HepG2 (cell line): Measurements from ENCODE around the gene GGA3. TPM values are rescaled to one million over a fixed set of nuclear protein-coding genes. Genes with fewer than 3 reads are reported as not detected.
A peak's percentile ranks its signal among the peaks of the same experiment; 100 is the strongest.

ENCODE experiments used
- ATAC-seq: fragments of 200-7000 bp; cut with Tn5 transposase; 3 replicates; pipeline ENCODE4 v1.9.1; 2020; ENCODE audit warnings: mild to moderate bottlenecking, moderate library complexity
- BruUV-seq: library from RNA; stranded (reverse); fragments of 400-500 nt; replicated peaks from 2 replicates; lab custom pipeline; 2021; lab: Mats Ljungman, UMichigan
- CTCF ChIA-PET: fragments of 300-600 bp; formaldehyde crosslinking; extraction: SDS; loops from one replicate; lab custom pipeline; 2021; ENCODE audit warnings: low total read pairs, inconsistent platforms, low intra/inter-chr PET ratio; lab: Yijun Ruan, JAX
- POLR2A ChIA-PET: fragments of 350-600 bp; sonication (Branson Sonifier 250); formaldehyde crosslinking; loops from one replicate; lab custom pipeline; 2020; ENCODE audit warnings: antibody characterized with exemption, inconsistent platforms; lab: Yijun Ruan, JAX
- DNase-seq: peaks from one replicate; pipeline ENCODE4 v3.0.0-alpha.2; 2015; ENCODE audit warnings: low spot score
- FAIRE-seq: peaks from 3 replicates; lab custom pipeline; 2011; peaks lifted over from hg19 to GRCh38; lab: Jason Lieb, UNC
- H2AFZ ChIP-seq: one replicate; pipeline ENCODE4 v1.6.1; 2011; ENCODE audit warnings: low read length, inconsistent platforms
- H3K27ac ChIP-seq: fragments of 300-600 bp; 3 replicates; pipeline ENCODE4 v1.8.0; 2011; ENCODE audit warnings: mixed run types, mild to moderate bottlenecking, mixed read lengths, low read length, inconsistent platforms; ENCODE audit not compliant: insufficient read depth; ENCODE audit errors: extremely low read length
- H3K27me3 ChIP-seq, 2 experiments: fragments of 200-600 bp in 1 of 2; 2 replicates in 1 of 2; 3 replicates in 1 of 2; pipeline versions ENCODE4 v1.6.0 to v1.8.0; 2011; ENCODE audit warnings: low read length in 2 of 2, mild to moderate bottlenecking in 2 of 2, moderate library complexity in 2 of 2, inconsistent platforms in 1 of 2; ENCODE audit not compliant: insufficient read depth in 2 of 2, control insufficient read depth in 1 of 2
- H3K36me3 ChIP-seq, 2 experiments: fragments of 200-600 bp in 1 of 2; replicated peaks in 1 of 2; 2 replicates in 1 of 2; 3 replicates in 1 of 2; pipeline versions ENCODE4 v1.5.1 to v1.8.0; 2011; ENCODE audit warnings: low read length in 2 of 2, inconsistent platforms in 1 of 2; ENCODE audit not compliant: insufficient read depth in 2 of 2, control insufficient read depth in 1 of 2
- H3K4me1 ChIP-seq: 2 replicates; pipeline ENCODE4 v1.5.1; 2012; ENCODE audit warnings: low read length, inconsistent platforms; ENCODE audit not compliant: insufficient read depth
- H3K4me2 ChIP-seq: 2 replicates; pipeline ENCODE4 v1.6.0; 2011; ENCODE audit warnings: low read depth, low read length, inconsistent platforms
- H3K4me3 ChIP-seq, 3 experiments: fragments of 200-600 bp in 1 of 3; sonication (generic), shearing (Covaris generic) in 1 of 3; replicated peaks in 1 of 3; 2 replicates each; pipeline ENCODE4 v1.5.1; 2011 to 2016; ENCODE audit warnings: low read length in 3 of 3, inconsistent platforms in 2 of 3, low read depth in 2 of 3, mild to moderate bottlenecking in 2 of 3, control low read depth in 1 of 3, mixed read lengths in 1 of 3; ENCODE audit not compliant: insufficient read depth in 1 of 3
- H3K79me2 ChIP-seq: one replicate; pipeline ENCODE4 v1.6.1; 2011; ENCODE audit warnings: low read length, inconsistent platforms; ENCODE audit not compliant: insufficient read depth
- H3K9ac ChIP-seq: 2 replicates; pipeline ENCODE4 v1.6.0; 2011; ENCODE audit warnings: mild to moderate bottlenecking, low read depth, low read length, inconsistent platforms; ENCODE audit not compliant: insufficient read depth
- H3K9me3 ChIP-seq: 2 replicates; pipeline ENCODE4 v1.5.1; 2012; ENCODE audit warnings: mild to moderate bottlenecking, low read length
- H4K20me1 ChIP-seq: 2 replicates; pipeline ENCODE4 v1.6.0; 2011; ENCODE audit warnings: inconsistent platforms, mild to moderate bottlenecking, low read length, moderate library complexity; ENCODE audit not compliant: insufficient read depth
- ATRX ChIP-seq: sonication (generic); formaldehyde crosslinking; IDR thresholded peaks from 2 replicates; pipeline ENCODE4 v1.4.0; 2020; ENCODE audit warnings: missing genetic modification reagents, borderline replicate concordance
- DMAP1 ChIP-seq: IDR thresholded peaks from 2 replicates; pipeline ENCODE4 v1.6.1; 2016
- FOSL1 ChIP-seq: sonication (generic); formaldehyde crosslinking; IDR thresholded peaks from 2 replicates; pipeline ENCODE4 v1.9.0; 2021; ENCODE audit warnings: missing genetic modification reagents, borderline replicate concordance
- MIXL1 ChIP-seq: IDR thresholded peaks from 2 replicates; pipeline ENCODE4 v1.6.1; 2016
- TBL1XR1 ChIP-seq: fragments of 150-350 bp; IDR thresholded peaks from 2 replicates; pipeline ENCODE4 v1.6.1; 2014; ENCODE audit warnings: borderline replicate concordance, low read length; ENCODE audit not compliant: partially characterized antibody
- XBP1 ChIP-seq: sonication (generic); formaldehyde crosslinking; IDR thresholded peaks from 2 replicates; pipeline ENCODE4 v1.5.0; 2020; ENCODE audit warnings: missing genetic modification reagents
- ZNF333 ChIP-seq: sonication (generic); formaldehyde crosslinking; IDR thresholded peaks from 2 replicates; pipeline ENCODE4 v1.4.0; 2020; ENCODE audit warnings: mild to moderate bottlenecking, missing genetic modification reagents, borderline replicate concordance
- ZNF34 ChIP-seq: sonication (generic); formaldehyde crosslinking; IDR thresholded peaks from 2 replicates; pipeline ENCODE4 v1.4.0; 2020; ENCODE audit warnings: mild to moderate bottlenecking, missing genetic modification reagents, borderline replicate concordance
- ZNF451 ChIP-seq: sonication (generic); formaldehyde crosslinking; IDR thresholded peaks from 2 replicates; pipeline ENCODE4 v1.5.0; 2020; ENCODE audit warnings: mild to moderate bottlenecking, missing genetic modification reagents
- ZNF496 ChIP-seq: sonication (generic); formaldehyde crosslinking; IDR thresholded peaks from 2 replicates; pipeline ENCODE4 v1.8.1; 2023; ENCODE audit warnings: mild to moderate bottlenecking, moderate library complexity, missing genetic modification reagents; ENCODE audit not compliant: insufficient replicate concordance
- ZNF839 ChIP-seq: sonication (generic); formaldehyde crosslinking; IDR thresholded peaks from 2 replicates; pipeline ENCODE4 v1.4.0; 2020; ENCODE audit warnings: missing genetic modification reagents, mild to moderate bottlenecking, borderline replicate concordance
- WGBS: methylation state at CpG from one replicate; pipeline ENCODE4 v1.1.6; 2017; ENCODE audit warnings: low lambda C conversion rate; 5-methylcytosine and 5-hydroxymethylcytosine counted together
- in situ Hi-C: cut with HindIII; loops from 2 replicates; pipeline ENCODE4 v1.10.0; 2017; ENCODE audit warnings: low pct_unique_long_range_greater_than_20kb; ENCODE audit not compliant: extremely low pct_ligation_motif_present
- intact Hi-C: fragments of 100-400 bp; cut with micrococcal nuclease; formaldehyde crosslinking; loops from one replicate; pipeline ENCODE4 v1.10.0; 2022; ENCODE audit not compliant: unreplicated experiment
- polyA plus RNA-seq, 8 experiments: library from polyadenylated mRNA; depleted of rRNA in 3 of 8; stranded (reverse) in 7 of 8; unstranded in 1 of 8; fragments of >200 nt; fragmentation: Illumina TruSeq in 4 of 8; extraction: Trizol in 4 of 8; gene quantifications; 2 replicates each; pipeline versions ENCODE4 v1.2.1 to v1.2.3, GENCODE V29; 2011 to 2016; ENCODE audit warnings: low read depth in 4 of 8, missing spikeins in 1 of 8, mixed read lengths in 1 of 8; ENCODE audit not compliant: insufficient read depth in 1 of 8
- total RNA-seq, 5 experiments: library from RNA; depleted of rRNA; stranded (reverse); fragments of >200 nt; fragmentation: Illumina TruSeq; extraction: Trizol; gene quantifications; 2 replicates each; pipeline ENCODE4 v1.2.3, GENCODE V29; 2016; ENCODE audit warnings: low read depth in 1 of 5
- TF ChIP-seq, protein P1 (sequence below): sonication (generic); formaldehyde crosslinking; IDR thresholded peaks from 2 replicates; pipeline ENCODE4 v1.4.0; 2020; ENCODE audit warnings: missing genetic modification reagents
- TF ChIP-seq, protein P2 (sequence below), 2 experiments: fragments of 450-650 bp in 1 of 2; sonication (generic) in 1 of 2; formaldehyde crosslinking in 1 of 2; IDR thresholded peaks; 2 replicates each; pipeline versions ENCODE4 v1.6.1 to v1.8.0; 2016 to 2022; ENCODE audit warnings: antibody characterized with exemption in 1 of 2, mild to moderate bottlenecking in 1 of 2, missing genetic modification reagents in 1 of 2

The GGA3 gene
- total and polyA plus RNA-seq, 2 of the 13 experiments (the other 11 are each of a cell fraction or from before 2014, with no cell fraction given): 28.4 to 43.7 TPM

DNA sequence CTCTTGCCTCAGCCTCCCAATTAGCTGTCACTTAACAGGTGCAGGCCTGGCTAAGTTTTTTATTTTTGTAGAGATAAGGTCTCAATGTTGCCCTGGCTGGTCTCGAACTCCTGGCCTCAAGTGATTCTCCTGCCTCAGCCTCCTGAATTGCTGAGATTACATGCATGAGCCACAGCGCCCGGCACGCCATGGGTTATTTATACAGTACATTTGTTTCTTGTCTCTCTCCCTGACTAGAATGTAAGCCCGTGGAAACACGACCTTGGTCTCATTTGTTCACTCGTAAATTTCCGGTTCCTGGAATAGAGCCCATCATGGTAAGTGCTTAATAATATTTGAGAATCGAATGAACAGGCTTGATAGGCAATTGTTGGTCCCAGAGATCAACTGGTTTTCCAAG, 25.8 kb upstream of the GGA3 start:
- intact Hi-C loops: no loop called here
- in situ Hi-C loops: no loop called here
- Histone ChIP-seq H3K27ac (no peak overlapping the region), H3K79me2 (peaks cover 15% of the 10 kb centered on the region), H2AFZ (no peak overlapping the region), H3K36me3 (peaks cover 10 to 31% of the 10 kb centered on the region in 2 experiments; a peak in 4 of 5 replicates), H3K4me3 (no peak overlapping the region), H3K4me1 (peaks cover 37% of the 10 kb centered on the region), H3K4me2 (0 out of 2 replicates have a peak overlapping the region, but pooled peaks have one; percentile 2), H3K9ac (no peak overlapping the region; the same call in 1 of the 2 replicates), H3K9me3 (no peaks in the 10 kb centered on the region), H4K20me1 (no peaks in the 10 kb centered on the region), H3K27me3 (no peaks in the 10 kb centered on the region)
- FAIRE-seq (no peak), DNase-seq (no peak), ATAC-seq (no peak)
- POLR2A ChIA-PET: no interaction called here
- CTCF ChIA-PET: no interaction called here
- no TSS peak for BruUV-seq
- 95% methylated on average over 9 of the region's 9 CpGs for WGBS
- TF ChIP-seq, protein P1, sequence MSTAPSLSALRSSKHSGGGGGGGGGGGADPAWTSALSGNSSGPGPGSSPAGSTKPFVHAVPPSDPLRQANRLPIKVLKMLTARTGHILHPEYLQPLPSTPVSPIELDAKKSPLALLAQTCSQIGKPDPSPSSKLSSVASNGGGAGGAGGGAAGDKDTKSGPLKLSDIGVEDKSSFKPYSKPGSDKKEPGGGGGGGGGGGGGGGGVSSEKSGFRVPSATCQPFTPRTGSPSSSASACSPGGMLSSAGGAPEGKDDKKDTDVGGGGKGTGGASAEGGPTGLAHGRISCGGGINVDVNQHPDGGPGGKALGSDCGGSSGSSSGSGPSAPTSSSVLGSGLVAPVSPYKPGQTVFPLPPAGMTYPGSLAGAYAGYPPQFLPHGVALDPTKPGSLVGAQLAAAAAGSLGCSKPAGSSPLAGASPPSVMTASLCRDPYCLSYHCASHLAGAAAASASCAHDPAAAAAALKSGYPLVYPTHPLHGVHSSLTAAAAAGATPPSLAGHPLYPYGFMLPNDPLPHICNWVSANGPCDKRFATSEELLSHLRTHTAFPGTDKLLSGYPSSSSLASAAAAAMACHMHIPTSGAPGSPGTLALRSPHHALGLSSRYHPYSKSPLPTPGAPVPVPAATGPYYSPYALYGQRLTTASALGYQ (CRISPR knock-in tag): no peak
- TF ChIP-seq TBL1XR1 (no peak), XBP1 (no peak), ZNF451 (CRISPR knock-in tag) (no peak), ZNF34 (CRISPR knock-in tag) (no peak), MIXL1 (CRISPR knock-in tag) (no peak), ZNF839 (CRISPR knock-in tag) (no peak), ZNF333 (CRISPR knock-in tag) (no peak), DMAP1 (CRISPR knock-in tag) (no peak), ATRX (no peak), FOSL1 (CRISPR knock-in tag) (no peak), ZNF496 (CRISPR knock-in tag) (no peak)
- TF ChIP-seq, protein P2, sequence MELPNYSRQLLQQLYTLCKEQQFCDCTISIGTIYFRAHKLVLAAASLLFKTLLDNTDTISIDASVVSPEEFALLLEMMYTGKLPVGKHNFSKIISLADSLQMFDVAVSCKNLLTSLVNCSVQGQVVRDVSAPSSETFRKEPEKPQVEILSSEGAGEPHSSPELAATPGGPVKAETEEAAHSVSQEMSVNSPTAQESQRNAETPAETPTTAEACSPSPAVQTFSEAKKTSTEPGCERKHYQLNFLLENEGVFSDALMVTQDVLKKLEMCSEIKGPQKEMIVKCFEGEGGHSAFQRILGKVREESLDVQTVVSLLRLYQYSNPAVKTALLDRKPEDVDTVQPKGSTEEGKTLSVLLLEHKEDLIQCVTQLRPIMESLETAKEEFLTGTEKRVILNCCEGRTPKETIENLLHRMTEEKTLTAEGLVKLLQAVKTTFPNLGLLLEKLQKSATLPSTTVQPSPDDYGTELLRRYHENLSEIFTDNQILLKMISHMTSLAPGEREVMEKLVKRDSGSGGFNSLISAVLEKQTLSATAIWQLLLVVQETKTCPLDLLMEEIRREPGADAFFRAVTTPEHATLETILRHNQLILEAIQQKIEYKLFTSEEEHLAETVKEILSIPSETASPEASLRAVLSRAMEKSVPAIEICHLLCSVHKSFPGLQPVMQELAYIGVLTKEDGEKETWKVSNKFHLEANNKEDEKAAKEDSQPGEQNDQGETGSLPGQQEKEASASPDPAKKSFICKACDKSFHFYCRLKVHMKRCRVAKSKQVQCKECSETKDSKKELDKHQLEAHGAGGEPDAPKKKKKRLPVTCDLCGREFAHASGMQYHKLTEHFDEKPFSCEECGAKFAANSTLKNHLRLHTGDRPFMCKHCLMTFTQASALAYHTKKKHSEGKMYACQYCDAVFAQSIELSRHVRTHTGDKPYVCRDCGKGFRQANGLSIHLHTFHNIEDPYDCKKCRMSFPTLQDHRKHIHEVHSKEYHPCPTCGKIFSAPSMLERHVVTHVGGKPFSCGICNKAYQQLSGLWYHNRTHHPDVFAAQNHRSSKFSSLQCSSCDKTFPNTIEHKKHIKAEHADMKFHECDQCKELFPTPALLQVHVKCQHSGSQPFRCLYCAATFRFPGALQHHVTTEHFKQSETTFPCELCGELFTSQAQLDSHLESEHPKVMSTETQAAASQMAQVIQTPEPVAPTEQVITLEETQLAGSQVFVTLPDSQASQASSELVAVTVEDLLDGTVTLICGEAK (IDR thresholded peaks at IDR 0.05): no peak
- TF ChIP-seq, protein P2 (CRISPR knock-in tag; IDR thresholded peaks at IDR 0.05): no peak
